SU-DHL-6 (cell line): ENCODE results near the gene NEK4.

Experiments
- H2AFZ ChIP-seq: fragments of 200-600 bp; sonication (generic); 2 replicates; pipeline ENCODE4 v1.6.1; 2014; ENCODE audit warnings: low read depth, mild to moderate bottlenecking, moderate library complexity, mixed read lengths, antibody characterized with exemption, low read length; ENCODE audit not compliant: severe bottlenecking
- H3F3A ChIP-seq: fragments of 200-600 bp; shearing (Covaris generic); 2 replicates; pipeline ENCODE4 v1.6.0; 2016; ENCODE audit warnings: antibody characterized with exemption, mild to moderate bottlenecking; ENCODE audit not compliant: insufficient read depth
- H3K27ac ChIP-seq: fragments of 200-600 bp; sonication (generic); 2 replicates; pipeline ENCODE4 v1.5.1; 2016; ENCODE audit warnings: low read depth, mild to moderate bottlenecking, low read length, moderate library complexity, mixed read lengths
- H3K27me3 ChIP-seq: fragments of 200-600 bp; sonication (generic), shearing (Covaris generic); 2 replicates; pipeline ENCODE4 v1.6.0; 2014; ENCODE audit warnings: mild to moderate bottlenecking, low read length
- H3K36me3 ChIP-seq: fragments of 200-600 bp; sonication (generic); 2 replicates; pipeline ENCODE4 v1.6.1; 2014; ENCODE audit warnings: mild to moderate bottlenecking, low read length, mixed read lengths
- H3K4me2 ChIP-seq: fragments of 300-600, 200-600 bp; shearing (Covaris generic), sonication (generic); 2 replicates; pipeline ENCODE4 v1.6.0; 2014; ENCODE audit warnings: low read length, low read depth, mild to moderate bottlenecking; ENCODE audit not compliant: poor library complexity, severe bottlenecking
- H3K4me3 ChIP-seq: fragments of 200-600 bp; sonication (generic); 2 replicates; pipeline ENCODE4 v1.5.1; 2014; ENCODE audit warnings: antibody characterized with exemption, low read length, mild to moderate bottlenecking, mixed read lengths; ENCODE audit not compliant: insufficient read depth, poor library complexity, severe bottlenecking
- H3K79me2 ChIP-seq: fragments of 200-600 bp; sonication (generic); 2 replicates; pipeline ENCODE4 v1.6.1; 2014; ENCODE audit warnings: mild to moderate bottlenecking, low read length, moderate library complexity; ENCODE audit not compliant: insufficient read depth
- H3K9ac ChIP-seq: fragments of 200-600 bp; sonication (generic); 2 replicates; pipeline ENCODE4 v1.7.0; 2014; ENCODE audit warnings: mild to moderate bottlenecking, low read length
- H3K9me2 ChIP-seq: fragments of 200-600 bp; sonication (generic); replicated peaks from 2 replicates; pipeline ENCODE4 v1.6.1; 2014; ENCODE audit warnings: low read length; ENCODE audit not compliant: insufficient read depth
- H3K9me3 ChIP-seq: fragments of 200-600 bp; sonication (generic); 2 replicates; pipeline ENCODE4 v1.6.1; 2014; ENCODE audit warnings: low read length, mixed read lengths; ENCODE audit not compliant: insufficient read depth
- H4K20me1 ChIP-seq: fragments of 200-600 bp; sonication (generic); 2 replicates; pipeline ENCODE4 v1.6.1; 2014; ENCODE audit warnings: low read depth, mild to moderate bottlenecking, antibody characterized with exemption, low read length, moderate library complexity, mixed read lengths
- EZH2phosphoT487 ChIP-seq: fragments of 200-600 bp; sonication (generic), shearing (Covaris generic); conservative IDR thresholded peaks from 2 replicates; pipeline ENCODE4 v1.6.1; 2018; ENCODE audit warnings: mild to moderate bottlenecking, antibody characterized with exemption, low read length, moderate library complexity, mixed read lengths
- TF ChIP-seq, protein P1 (sequence below): fragments of 200-600 bp; sonication (generic); IDR thresholded peaks from one replicate; pipeline ENCODE4 v1.5.1; 2017; ENCODE audit warnings: antibody characterized with exemption, mild to moderate bottlenecking, low read length, moderate library complexity; ENCODE audit not compliant: insufficient read depth, poor library complexity, severe bottlenecking

Gene NEK4

DNA sequence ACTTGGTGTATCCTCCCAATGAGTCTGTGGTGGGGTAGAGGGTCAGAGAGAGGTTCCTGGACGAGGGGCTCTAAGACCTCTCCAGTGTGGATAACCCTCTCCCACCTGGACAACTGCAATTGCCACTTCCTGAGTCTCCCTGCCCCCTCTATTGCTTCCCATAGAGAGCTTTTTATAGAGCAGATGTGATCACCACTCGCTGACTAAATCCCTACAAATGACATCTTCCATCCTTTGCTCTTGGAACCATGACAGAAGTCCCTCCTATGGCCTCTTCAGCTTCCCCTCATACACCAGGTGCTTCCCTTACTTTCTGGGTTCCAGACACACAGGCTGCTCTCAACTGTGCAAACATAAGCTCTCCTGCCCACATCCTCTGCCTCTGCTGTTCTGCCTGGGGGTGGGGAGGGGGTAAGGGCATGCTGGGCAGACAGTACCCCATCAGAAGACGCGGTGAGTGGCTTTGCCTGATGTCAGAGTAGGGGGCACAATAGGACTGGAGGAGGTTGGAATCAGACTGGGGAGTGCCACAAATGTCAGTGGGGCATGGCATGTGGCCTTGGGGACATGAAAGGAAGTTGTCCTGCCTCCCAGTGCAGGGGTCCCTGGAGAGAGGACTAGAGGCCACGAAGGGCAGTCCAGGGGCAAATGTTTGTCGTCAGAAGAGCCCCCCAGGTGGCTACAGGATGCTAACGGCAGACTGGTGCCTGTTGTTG is 39.1 kb upstream of the NEK4 start:
- Histone ChIP-seq H3K9me3 (no peaks in the 10 kb centered on the region), H4K20me1 (no peaks in the 10 kb centered on the region), H2AFZ (no peak overlapping the region), H3F3A (no peaks in the 10 kb centered on the region), H3K79me2 (no peaks in the 10 kb centered on the region), H3K4me3 (no peak overlapping the region), H3K36me3 (no peaks in the 10 kb centered on the region), H3K27ac (no peak overlapping the region), H3K9me2 (no peaks in the 10 kb centered on the region), H3K27me3 (no peaks in the 10 kb centered on the region), H3K4me2 (no peak overlapping the region), H3K9ac (no peak overlapping the region)
- no peak for TF ChIP-seq EZH2phosphoT487
- TF ChIP-seq, protein P1, sequence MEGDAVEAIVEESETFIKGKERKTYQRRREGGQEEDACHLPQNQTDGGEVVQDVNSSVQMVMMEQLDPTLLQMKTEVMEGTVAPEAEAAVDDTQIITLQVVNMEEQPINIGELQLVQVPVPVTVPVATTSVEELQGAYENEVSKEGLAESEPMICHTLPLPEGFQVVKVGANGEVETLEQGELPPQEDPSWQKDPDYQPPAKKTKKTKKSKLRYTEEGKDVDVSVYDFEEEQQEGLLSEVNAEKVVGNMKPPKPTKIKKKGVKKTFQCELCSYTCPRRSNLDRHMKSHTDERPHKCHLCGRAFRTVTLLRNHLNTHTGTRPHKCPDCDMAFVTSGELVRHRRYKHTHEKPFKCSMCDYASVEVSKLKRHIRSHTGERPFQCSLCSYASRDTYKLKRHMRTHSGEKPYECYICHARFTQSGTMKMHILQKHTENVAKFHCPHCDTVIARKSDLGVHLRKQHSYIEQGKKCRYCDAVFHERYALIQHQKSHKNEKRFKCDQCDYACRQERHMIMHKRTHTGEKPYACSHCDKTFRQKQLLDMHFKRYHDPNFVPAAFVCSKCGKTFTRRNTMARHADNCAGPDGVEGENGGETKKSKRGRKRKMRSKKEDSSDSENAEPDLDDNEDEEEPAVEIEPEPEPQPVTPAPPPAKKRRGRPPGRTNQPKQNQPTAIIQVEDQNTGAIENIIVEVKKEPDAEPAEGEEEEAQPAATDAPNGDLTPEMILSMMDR: no peak

DNA sequence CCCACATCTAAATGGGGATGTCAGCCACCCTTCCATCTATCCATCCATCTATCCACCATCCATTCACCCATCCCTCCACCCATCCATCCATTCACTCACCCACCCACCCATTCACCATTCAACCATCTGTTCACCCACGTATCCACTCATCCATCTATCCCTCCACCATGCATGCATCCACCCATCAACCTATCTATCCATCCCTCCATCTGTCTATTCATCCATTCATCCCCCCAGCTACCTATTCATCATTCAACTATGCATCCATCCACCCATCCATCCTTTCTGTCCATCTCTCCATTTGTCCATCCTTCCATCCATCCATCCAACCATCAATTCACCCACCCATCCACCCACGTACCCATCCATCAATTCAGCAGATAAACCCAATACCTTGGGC is 38.4 kb upstream of the NEK4 start:
- H3K9me2 ChIP-seq: no peaks in the 10 kb centered on the region
- no peaks in the 10 kb centered on the region for H3K27me3 ChIP-seq
- H3K9me3 ChIP-seq: no peaks in the 10 kb centered on the region
- no peak overlapping the region for H3K27ac ChIP-seq
- no peak overlapping the region for H3K4me2 ChIP-seq
- no peaks in the 10 kb centered on the region for H3K36me3 ChIP-seq
- no peaks in the 10 kb centered on the region for H3K79me2 ChIP-seq
- H2AFZ ChIP-seq: no peak overlapping the region
- no peak overlapping the region for H3K4me3 ChIP-seq
- H3K9ac ChIP-seq: no peak overlapping the region
- TF ChIP-seq, protein P1: no peak
- TF ChIP-seq EZH2phosphoT487: no peak
- H4K20me1 ChIP-seq: no peaks in the 10 kb centered on the region
- no peaks in the 10 kb centered on the region for H3F3A ChIP-seq

DNA sequence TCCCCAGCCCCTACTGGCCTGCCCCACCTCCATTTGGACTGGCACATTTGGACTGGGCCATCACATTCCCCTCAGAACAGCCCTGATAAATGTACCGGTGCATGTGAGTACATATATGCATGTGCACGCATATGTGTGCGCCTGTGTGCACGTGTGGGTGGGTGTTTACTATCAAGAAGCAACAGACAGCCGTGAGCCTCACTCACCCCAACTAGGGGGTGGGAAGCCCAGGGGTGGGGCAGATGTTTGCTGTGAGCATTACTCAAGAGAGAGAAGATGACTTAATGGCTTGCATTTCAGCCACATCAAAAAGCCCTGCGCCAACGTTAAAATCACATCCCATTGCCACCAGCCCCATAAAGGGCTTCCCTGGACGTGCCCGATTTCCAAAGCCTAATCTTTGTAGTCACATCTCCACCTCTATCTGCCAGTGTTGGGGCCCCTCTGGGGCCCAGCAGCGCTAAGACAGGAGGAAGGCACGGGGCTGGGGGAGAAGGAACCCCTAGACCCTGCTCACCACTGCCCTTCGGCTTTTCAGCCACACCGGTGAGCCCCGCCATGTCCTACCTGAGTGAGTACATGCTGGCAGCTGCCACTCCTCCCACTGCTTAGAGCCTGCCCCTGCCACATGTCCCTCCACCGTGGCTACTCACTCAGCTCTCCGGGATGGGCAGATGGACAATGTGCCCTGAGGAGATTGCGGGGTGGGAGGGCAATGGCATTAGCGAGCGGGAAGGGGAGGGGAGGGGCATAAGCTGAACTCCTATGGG is 34.7 kb upstream of the NEK4 start:
- H3K9ac ChIP-seq: no peak overlapping the region
- H3K4me2 ChIP-seq: no peak overlapping the region
- no peak overlapping the region for H3K27ac ChIP-seq
- no peak overlapping the region for H2AFZ ChIP-seq
- H3K9me3 ChIP-seq: no peaks in the 10 kb centered on the region
- H3K9me2 ChIP-seq: no peaks in the 10 kb centered on the region
- H3K27me3 ChIP-seq: no peaks in the 10 kb centered on the region
- no peaks in the 10 kb centered on the region for H3F3A ChIP-seq
- H4K20me1 ChIP-seq: no peaks in the 10 kb centered on the region
- H3K36me3 ChIP-seq: no peaks in the 10 kb centered on the region
- H3K4me3 ChIP-seq: no peak overlapping the region
- TF ChIP-seq, protein P1: no peak
- no peak for TF ChIP-seq EZH2phosphoT487
- H3K79me2 ChIP-seq: no peaks in the 10 kb centered on the region
